HUES64 (cell line): ENCODE results near the gene DCUN1D2.

Experiments
- H3K27ac ChIP-seq: 2 replicates; pipeline ENCODE4 v1.7.0; 2013; ENCODE audit warnings: low read depth, low read length, inconsistent platforms
- H3K27me3 ChIP-seq: 2 replicates; pipeline ENCODE4 v1.6.1; 2013; ENCODE audit warnings: mild to moderate bottlenecking, low read length; ENCODE audit not compliant: insufficient read depth
- H3K36me3 ChIP-seq: 2 replicates; pipeline ENCODE4 v1.6.1; 2013; ENCODE audit warnings: mild to moderate bottlenecking, low read length; ENCODE audit not compliant: insufficient read depth
- H3K4me1 ChIP-seq: 2 replicates; pipeline ENCODE4 v1.6.1; 2013; ENCODE audit warnings: mild to moderate bottlenecking, low read length, moderate library complexity; ENCODE audit not compliant: insufficient read depth
- H3K4me3 ChIP-seq: 2 replicates; pipeline ENCODE4 v1.5.1; 2013; ENCODE audit warnings: mild to moderate bottlenecking, low read length, moderate library complexity
- H3K9ac ChIP-seq: 2 replicates; pipeline ENCODE4 v1.6.1; 2013; ENCODE audit warnings: mild to moderate bottlenecking, low read depth, low read length
- H3K9me3 ChIP-seq: 2 replicates; pipeline ENCODE4 v1.6.1; 2013; ENCODE audit warnings: low read depth, low read length; ENCODE audit not compliant: insufficient read depth
- WGBS: fragments of 150-250, 120-280 bp; methylation state at CpG from one replicate; pipeline ENCODE4 v1.1.7; 2013; ENCODE audit warnings: missing lambda C conversion rate; 5-methylcytosine and 5-hydroxymethylcytosine counted together

Gene DCUN1D2

GRCh38 chr13:113428871-113429607 is 61.5 kb downstream of the DCUN1D2 start:
- 94% methylated on average over 45 of the region's 45 CpGs for WGBS
- H3K27ac ChIP-seq, result no peak overlapping the region
- no peak overlapping the region for H3K9ac ChIP-seq
- H3K9me3 ChIP-seq, result no peaks in the 10 kb centered on the region
- H3K27me3 ChIP-seq, result no peaks in the 10 kb centered on the region
- H3K36me3 ChIP-seq, result no peaks in the 10 kb centered on the region
- no peak overlapping the region for H3K4me3 ChIP-seq
- H3K4me1 ChIP-seq, result no peaks in the 10 kb centered on the region

GRCh38 chr13:113428469-113428865 is 62.0 kb downstream of the DCUN1D2 start:
- no peaks in the 10 kb centered on the region for H3K9me3 ChIP-seq
- H3K4me1 ChIP-seq, result no peaks in the 10 kb centered on the region
- H3K27me3 ChIP-seq, result no peaks in the 10 kb centered on the region
- H3K9ac ChIP-seq, result no peak overlapping the region
- H3K27ac ChIP-seq, result no peak overlapping the region
- H3K4me3 ChIP-seq, result no peak overlapping the region
- H3K36me3 ChIP-seq, result no peaks in the 10 kb centered on the region
- WGBS, result 91% methylated on average over 17 of the region's 17 CpGs

- no peaks in the 10 kb centered on the region for H3K27me3 ChIP-seq
- no peaks in the 10 kb centered on the region for H3K36me3 ChIP-seq
- no peak overlapping the region for H3K9ac ChIP-seq
- no peak overlapping the region for H3K4me3 ChIP-seq
- no peaks in the 10 kb centered on the region for H3K9me3 ChIP-seq
- 93% methylated on average over 31 of the region's 31 CpGs for WGBS
- no peak overlapping the region for H3K27ac ChIP-seq
- H3K4me1 ChIP-seq, result no peaks in the 10 kb centered on the region
These were observed 62.7 kb downstream of the DCUN1D2 start for GRCh38 chr13:113427562-113428468.

GRCh38 chr13:113426591-113426986 is 63.9 kb downstream of the DCUN1D2 start:
- WGBS, result 95% methylated on average over 15 of the region's 15 CpGs
- H3K4me3 ChIP-seq, result no peak overlapping the region
- H3K27me3 ChIP-seq, result no peaks in the 10 kb centered on the region

GRCh38 chr13:113425941-113426590 is 64.4 kb downstream of the DCUN1D2 start:
- H3K27ac ChIP-seq, result no peak overlapping the region

More at GRCh38 chr13:113426591-113426986, 63.9 kb downstream of the DCUN1D2 start:
- no peaks in the 10 kb centered on the region for H3K4me1 ChIP-seq
- H3K36me3 ChIP-seq, result no peaks in the 10 kb centered on the region
- no peak overlapping the region for H3K27ac ChIP-seq
- H3K9me3 ChIP-seq, result no peaks in the 10 kb centered on the region
- no peak overlapping the region for H3K9ac ChIP-seq

GRCh38 chr13:113423520-113424163 is 66.9 kb downstream of the DCUN1D2 start:
- no peaks in the 10 kb centered on the region for H3K4me1 ChIP-seq
- no peak overlapping the region for H3K4me3 ChIP-seq
- WGBS, result 92% methylated on average over 11 of the region's 11 CpGs
- no peaks in the 10 kb centered on the region for H3K9me3 ChIP-seq
- no peaks in the 10 kb centered on the region for H3K27me3 ChIP-seq
- H3K9ac ChIP-seq, result no peak overlapping the region
- no peaks in the 10 kb centered on the region for H3K36me3 ChIP-seq
- no peak overlapping the region for H3K27ac ChIP-seq

More at GRCh38 chr13:113425941-113426590, 64.4 kb downstream of the DCUN1D2 start:
- Histone ChIP-seq H3K9me3 (no peaks in the 10 kb centered on the region), H3K4me3 (no peak overlapping the region), H3K4me1 (no peaks in the 10 kb centered on the region), H3K36me3 (no peaks in the 10 kb centered on the region), H3K9ac (no peak overlapping the region), H3K27me3 (no peaks in the 10 kb centered on the region)
- 94% methylated on average over 22 of the region's 22 CpGs for WGBS

- H3K4me1 ChIP-seq, result no peaks in the 10 kb centered on the region
- H3K27me3 ChIP-seq, result no peaks in the 10 kb centered on the region
- H3K9me3 ChIP-seq, result no peaks in the 10 kb centered on the region
- no peaks in the 10 kb centered on the region for H3K36me3 ChIP-seq
- H3K9ac ChIP-seq, result no peak overlapping the region
- 94% methylated on average over 26 of the region's 26 CpGs for WGBS
- no peak overlapping the region for H3K27ac ChIP-seq
- no peak overlapping the region for H3K4me3 ChIP-seq
These were observed 67.5 kb downstream of the DCUN1D2 start for GRCh38 chr13:113422807-113423519.

GRCh38 chr13:113421673-113422270 is 68.7 kb downstream of the DCUN1D2 start:
- H3K27me3 ChIP-seq, result no peaks in the 10 kb centered on the region
- no peaks in the 10 kb centered on the region for H3K4me1 ChIP-seq
- H3K9me3 ChIP-seq, result no peaks in the 10 kb centered on the region
- H3K4me3 ChIP-seq, result no peak overlapping the region
- H3K27ac ChIP-seq, result no peak overlapping the region
- WGBS, result 90% methylated on average over 15 of the region's 15 CpGs
- H3K9ac ChIP-seq, result no peak overlapping the region
- no peaks in the 10 kb centered on the region for H3K36me3 ChIP-seq

GRCh38 chr13:113420833-113421600 is 69.5 kb downstream of the DCUN1D2 start:
- H3K4me1 ChIP-seq, result no peaks in the 10 kb centered on the region
- H3K4me3 ChIP-seq, result no peak overlapping the region
- H3K9me3 ChIP-seq, result no peaks in the 10 kb centered on the region
- no peaks in the 10 kb centered on the region for H3K27me3 ChIP-seq
- no peak overlapping the region for H3K27ac ChIP-seq
- no peaks in the 10 kb centered on the region for H3K36me3 ChIP-seq
- WGBS, result 85% methylated on average over 19 of the region's 38 CpGs
- no peak overlapping the region for H3K9ac ChIP-seq
